Neuronal stem cell (in vitro differentiated cells): ENCODE data around the gene GPSM1.

Source experiments
- DNase-seq: peaks from one replicate; pipeline ENCODE4 v3.0.0-alpha.2; 2013; ENCODE audit warnings: low spot score
- H2AFZ ChIP-seq: one replicate; pipeline ENCODE4 v1.6.1; 2013; ENCODE audit warnings: mild to moderate bottlenecking, low read length, inconsistent platforms
- H2AK5ac ChIP-seq: 2 replicates; pipeline ENCODE4 v1.6.1; 2013; ENCODE audit warnings: low read depth, mild to moderate bottlenecking, inconsistent platforms, low read length, moderate library complexity, mixed read lengths
- H2BK120ac ChIP-seq: 2 replicates; pipeline ENCODE4 v1.6.1; 2013; ENCODE audit warnings: low read depth, mild to moderate bottlenecking, inconsistent platforms, low read length, moderate library complexity, mixed read lengths
- H2BK12ac ChIP-seq: one replicate; pipeline ENCODE4 v1.6.1; 2013; ENCODE audit warnings: low read length, inconsistent platforms
- H2BK15ac ChIP-seq: 2 replicates; pipeline ENCODE4 v1.6.1; 2013; ENCODE audit warnings: mild to moderate bottlenecking, low read length, inconsistent platforms, mixed read lengths
- H2BK5ac ChIP-seq: one replicate; pipeline ENCODE4 v1.6.1; 2013; ENCODE audit warnings: inconsistent platforms, mild to moderate bottlenecking, low read length, moderate library complexity
- H3K14ac ChIP-seq: one replicate; pipeline ENCODE4 v1.6.1; 2013; ENCODE audit warnings: low read length, inconsistent platforms
- H3K18ac ChIP-seq: 2 replicates; pipeline ENCODE4 v1.6.1; 2013; ENCODE audit warnings: low read length, inconsistent platforms
- H3K23ac ChIP-seq: 2 replicates; pipeline ENCODE4 v1.6.1; 2013; ENCODE audit warnings: low read depth, mild to moderate bottlenecking, mixed read lengths, low read length, inconsistent platforms; ENCODE audit not compliant: poor library complexity
- H3K27ac ChIP-seq: replicated peaks from 3 replicates; pipeline ENCODE4 v1.5.1; 2013; ENCODE audit warnings: low read length, inconsistent platforms
- H3K27me3 ChIP-seq, 3 experiments: 2 replicates each; pipeline ENCODE4 v1.6.1; 2013; ENCODE audit warnings: low read length in 3 of 3, mild to moderate bottlenecking in 2 of 3, inconsistent platforms in 1 of 3, low read depth in 1 of 3, mixed read lengths in 1 of 3, moderate library complexity in 1 of 3; ENCODE audit not compliant: control insufficient read depth in 3 of 3, insufficient read depth in 3 of 3
- H3K36me3 ChIP-seq, 2 donors: replicated peaks in 1 of 2; 2 replicates each; pipeline ENCODE4 v1.6.1; 2013; ENCODE audit warnings: low read length in 2 of 2; ENCODE audit not compliant: control insufficient read depth in 2 of 2, insufficient read depth in 2 of 2
- H3K4ac ChIP-seq: 2 replicates; pipeline ENCODE4 v1.6.1; 2013; ENCODE audit warnings: inconsistent platforms, mild to moderate bottlenecking, low read length, moderate library complexity
- H3K4me1 ChIP-seq, 2 donors: 1 replicate in 1 of 2; 2 replicates in 1 of 2; pipeline ENCODE4 v1.6.1; 2013; ENCODE audit warnings: low read length in 2 of 2, low read depth in 1 of 2; ENCODE audit not compliant: control insufficient read depth in 2 of 2, insufficient read depth in 1 of 2
- H3K4me2 ChIP-seq: one replicate; pipeline ENCODE4 v1.6.1; 2013; ENCODE audit warnings: mild to moderate bottlenecking, low read length, inconsistent platforms; ENCODE audit not compliant: insufficient read depth, poor library complexity, severe bottlenecking
- H3K4me3 ChIP-seq, 2 donors: 2 replicates each; pipeline ENCODE4 v1.5.1; 2013; ENCODE audit warnings: low read length in 2 of 2, mild to moderate bottlenecking in 2 of 2, inconsistent platforms in 1 of 2, moderate library complexity in 1 of 2
- H3K79me1 ChIP-seq: one replicate; pipeline ENCODE4 v1.6.1; 2013; ENCODE audit warnings: low read depth, mild to moderate bottlenecking, inconsistent platforms, low read length, moderate library complexity
- H3K9ac ChIP-seq: one replicate; pipeline ENCODE4 v1.6.1; 2013; ENCODE audit warnings: mild to moderate bottlenecking, low read depth, low read length, inconsistent platforms; ENCODE audit not compliant: poor library complexity
- H3K9me3 ChIP-seq, 2 donors: replicated peaks in 1 of 2; 2 replicates each; pipeline versions ENCODE3 to v1.6.1; 2013; ENCODE audit warnings: low read length in 2 of 2, mild to moderate bottlenecking in 2 of 2, inconsistent platforms in 1 of 2, low read depth in 1 of 2, mixed read lengths in 1 of 2, moderate library complexity in 1 of 2; ENCODE audit not compliant: control insufficient read depth in 2 of 2, insufficient read depth in 1 of 2
- H4K8ac ChIP-seq: one replicate; pipeline ENCODE4 v1.6.1; 2013; ENCODE audit warnings: low read depth, mild to moderate bottlenecking, inconsistent platforms, low read length, moderate library complexity
- H4K91ac ChIP-seq: one replicate; pipeline ENCODE4 v1.6.1; 2013; ENCODE audit warnings: low read length, low read depth, mild to moderate bottlenecking, inconsistent platforms; ENCODE audit not compliant: poor library complexity
- WGBS, 2 donors: extraction: QIAGEN DNeasy Blood & Tissue Kit; methylation state at CpG; one replicate each; pipeline ENCODE4 v1.1.7; 2013; ENCODE audit warnings: missing lambda C conversion rate in 2 of 2, mixed read lengths in 1 of 2; ENCODE audit not compliant: insufficient read length in 2 of 2, insufficient replicate concordance in 1 of 2; ENCODE audit errors: extremely low coverage in 2 of 2; 5-methylcytosine and 5-hydroxymethylcytosine counted together

GPSM1 gene

GRCh38 chr9:136331556-136332481 lies 4.5 kb downstream of the GPSM1 start:
- H3K27me3 ChIP-seq = no peaks in the 10 kb centered on the region
- H2BK12ac ChIP-seq = no peak overlapping the region

GRCh38 chr9:136332482-136332983 lies 5.2 kb downstream of the GPSM1 start:
- Histone ChIP-seq H3K36me3 (peaks cover 11 to 36% of the 10 kb centered on the region in 2 donors), H4K91ac (no peak overlapping the region), H4K8ac (no peak overlapping the region), H3K27me3 (no peaks in the 10 kb centered on the region), H3K18ac (no peak overlapping the region), H3K4ac (no peak overlapping the region), H3K4me3 (no peak overlapping the region), H2AFZ (no peak overlapping the region), H2AK5ac (no peak overlapping the region), H2BK15ac (no peak overlapping the region), H3K4me2 (no peak overlapping the region), H3K27ac (no peak overlapping the region), H3K79me1 (peaks cover 48% of the 10 kb centered on the region), H2BK5ac (no peak overlapping the region), H2BK120ac (no peak overlapping the region), H2BK12ac (no peak overlapping the region), H3K4me1 (peaks cover 12 to 14% of the 10 kb centered on the region in 2 donors), H3K23ac (peak overlapping the region; percentile 73), H3K9ac (no peak overlapping the region), H3K9me3 (no peaks in the 10 kb centered on the region), H3K14ac (no peak overlapping the region)
- no peak for DNase-seq
- no CpG with 5 or more reads among the region's 11 CpGs for WGBS, 2 donors

More at GRCh38 chr9:136331556-136332481, 4.5 kb downstream of the GPSM1 start:
- H4K91ac ChIP-seq = no peak overlapping the region
- no peak for DNase-seq
- peaks cover 15 to 16% of the 10 kb centered on the region in 2 donors for H3K4me1 ChIP-seq
- peaks cover 6 to 29% of the 10 kb centered on the region in 2 donors for H3K36me3 ChIP-seq
- WGBS, 2 donors = no CpG with 5 or more reads among the region's 46 CpGs
- no peak overlapping the region for H2BK120ac ChIP-seq
- no peak overlapping the region for H2AK5ac ChIP-seq
- peak overlapping the region; percentile 48 for H3K18ac ChIP-seq
- no peak overlapping the region for H2BK5ac ChIP-seq
- no peak overlapping the region for H3K4me2 ChIP-seq
- H2BK15ac ChIP-seq = no peak overlapping the region
- no peak overlapping the region for H2AFZ ChIP-seq
- no peak overlapping the region for H3K4ac ChIP-seq
- peak overlapping the region; percentile 38 for H3K14ac ChIP-seq
- H3K9me3 ChIP-seq = no peaks in the 10 kb centered on the region
- no peak overlapping the region for H3K4me3 ChIP-seq
- no peak overlapping the region for H3K27ac ChIP-seq
- peak overlapping the region; percentile 73 for H3K23ac ChIP-seq
- H3K9ac ChIP-seq = peak overlapping the region; percentile 21
- peaks cover 48% of the 10 kb centered on the region for H3K79me1 ChIP-seq
- no peak overlapping the region for H4K8ac ChIP-seq

- Histone ChIP-seq H3K4me1 (peaks cover 11% of the 10 kb centered on the region in 2 donors), H4K91ac (no peak overlapping the region), H3K23ac (no peak overlapping the region), H2BK5ac (no peak overlapping the region), H2AFZ (no peak overlapping the region), H3K36me3 (peaks cover 13 to 41% of the 10 kb centered on the region in 2 donors), H3K9me3 (no peaks in the 10 kb centered on the region), H3K18ac (peak overlapping the region; percentile 38), H2BK12ac (no peak overlapping the region), H2BK15ac (no peak overlapping the region), H4K8ac (peak overlapping the region; percentile 6), H3K4ac (no peak overlapping the region), H3K27me3 (no peaks in the 10 kb centered on the region), H2BK120ac (no peak overlapping the region), H3K27ac (no peak overlapping the region), H2AK5ac (peak overlapping the region; percentile 84), H3K9ac (no peak overlapping the region), H3K14ac (peak overlapping the region; percentile 89), H3K4me3 (no peak overlapping the region), H3K79me1 (peaks cover 48% of the 10 kb centered on the region), H3K4me2 (no peak overlapping the region)
- no CpG with 5 or more reads among the region's 12 CpGs for WGBS, 2 donors
- DNase-seq = no peak
Measured at GRCh38 chr9:136333045-136333444, 5.7 kb downstream of the GPSM1 start.

GRCh38 chr9:136333486-136333885 lies 6.1 kb downstream of the GPSM1 start:
- no peak overlapping the region for H2BK12ac ChIP-seq

More at GRCh38 chr9:136333486-136333885, 6.1 kb downstream of the GPSM1 start:
- peak overlapping the region; percentile 84 for H2AK5ac ChIP-seq
- no peak overlapping the region for H3K4me2 ChIP-seq
- no peak overlapping the region for H3K4ac ChIP-seq
- no peak overlapping the region for H2BK15ac ChIP-seq
- H2AFZ ChIP-seq = no peak overlapping the region
- H4K8ac ChIP-seq = no peak overlapping the region
- peaks cover 15 to 46% of the 10 kb centered on the region in 2 donors for H3K36me3 ChIP-seq
- H2BK120ac ChIP-seq = no peak overlapping the region
- no CpG with 5 or more reads among the region's 17 CpGs for WGBS, 2 donors
- no peak for DNase-seq
- no peak overlapping the region for H4K91ac ChIP-seq
- no peak overlapping the region for H3K18ac ChIP-seq
- H3K4me3 ChIP-seq = no peak overlapping the region
- no peak overlapping the region for H3K27ac ChIP-seq
- no peak overlapping the region for H3K23ac ChIP-seq
- peaks cover 46% of the 10 kb centered on the region for H3K79me1 ChIP-seq
- peak overlapping the region; percentile 72 for H3K9ac ChIP-seq
- peaks cover 6 to 7% of the 10 kb centered on the region in 2 donors for H3K4me1 ChIP-seq
- peak overlapping the region; percentile 89 for H3K14ac ChIP-seq
- H3K27me3 ChIP-seq = no peaks in the 10 kb centered on the region
- peak overlapping the region; percentile 24 for H2BK5ac ChIP-seq
- no peaks in the 10 kb centered on the region for H3K9me3 ChIP-seq
